HG02610 (cell line): ENCODE measurements around the gene RERE.

ENCODE experiments used
- ATAC-seq: cut with Tn5 transposase; IDR thresholded peaks from one replicate; pipeline ENCODE4 v1.9.1; 2021; ENCODE audit warnings: mild to moderate bottlenecking, moderate library complexity; ENCODE audit not compliant: unreplicated experiment

The RERE gene

DNA sequence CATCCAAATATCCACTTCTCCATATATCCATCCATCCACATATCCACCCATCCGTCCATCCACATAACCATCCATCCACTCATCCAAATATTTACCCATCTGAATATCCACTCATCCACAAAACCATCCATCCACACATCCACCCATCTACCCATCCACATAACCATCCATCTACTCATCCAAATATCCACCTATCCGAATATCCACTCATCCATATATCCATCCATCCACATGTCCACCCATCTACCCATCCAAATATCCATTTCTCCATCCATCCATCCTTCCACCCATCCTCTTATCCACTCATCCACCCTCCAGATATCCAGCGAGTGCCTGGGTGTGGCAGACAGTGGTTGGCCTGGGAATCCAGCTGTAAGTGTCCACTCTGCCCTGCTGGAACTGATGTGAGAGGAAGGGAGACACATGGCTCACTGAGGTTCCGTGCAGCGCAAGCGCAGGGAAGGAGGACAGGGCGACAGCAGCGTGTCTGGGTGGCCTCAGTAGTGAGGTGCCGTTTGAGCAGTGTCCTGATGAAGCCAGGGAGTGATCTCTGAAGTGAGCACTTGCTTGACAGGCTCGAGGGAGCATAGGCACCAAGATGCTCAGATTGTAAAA, 472.4 kb downstream of the RERE start:
- ATAC-seq: no peak

DNA sequence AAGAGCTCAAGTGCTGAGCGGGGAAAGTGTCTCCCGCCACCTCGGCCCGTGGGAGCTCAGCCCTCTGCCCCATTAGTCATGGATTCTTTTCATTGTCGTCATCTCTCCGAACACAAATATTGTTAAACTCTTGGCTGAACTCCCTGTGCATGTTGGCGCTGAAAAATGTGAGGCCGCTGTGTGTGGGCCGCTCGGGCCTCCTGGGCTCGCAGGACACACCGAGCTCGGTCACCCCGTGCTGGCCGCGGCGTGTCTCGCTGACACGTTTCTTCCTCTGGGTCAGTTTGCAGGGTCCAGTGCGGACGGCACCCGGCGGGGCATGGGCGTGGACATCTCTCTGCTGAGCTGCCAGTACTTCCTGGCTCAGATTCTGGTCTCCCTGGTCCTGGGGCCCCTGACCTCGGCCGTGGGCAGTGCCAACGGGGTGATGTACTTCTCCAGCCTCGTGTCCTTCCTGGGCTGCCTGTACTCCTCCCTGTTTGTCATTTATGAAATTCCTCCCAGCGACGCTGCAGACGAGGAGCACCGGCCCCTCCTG, 473.9 kb downstream of the RERE start:
- ATAC-seq: no peak

DNA sequence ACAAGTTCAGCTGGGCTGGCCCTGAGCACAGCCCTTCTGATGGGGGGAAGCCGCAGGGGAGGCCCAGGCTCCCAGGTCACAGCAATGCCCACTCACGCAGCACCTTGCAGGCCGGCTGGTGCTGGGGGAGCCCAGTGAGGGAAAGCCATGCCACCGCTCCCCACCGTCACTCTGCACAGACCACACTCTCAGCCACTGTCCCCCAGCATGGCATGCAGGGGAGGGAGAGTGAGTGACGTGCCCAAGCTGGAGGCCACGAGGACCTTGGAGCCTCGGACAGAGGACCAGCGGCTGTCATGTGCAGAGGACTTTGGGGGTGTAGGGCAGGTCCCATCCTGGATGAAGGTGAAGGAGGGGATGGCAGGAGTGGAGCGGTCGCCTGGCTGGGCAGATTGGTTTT, 474.4 kb downstream of the RERE start:
- ATAC-seq: no peak

DNA sequence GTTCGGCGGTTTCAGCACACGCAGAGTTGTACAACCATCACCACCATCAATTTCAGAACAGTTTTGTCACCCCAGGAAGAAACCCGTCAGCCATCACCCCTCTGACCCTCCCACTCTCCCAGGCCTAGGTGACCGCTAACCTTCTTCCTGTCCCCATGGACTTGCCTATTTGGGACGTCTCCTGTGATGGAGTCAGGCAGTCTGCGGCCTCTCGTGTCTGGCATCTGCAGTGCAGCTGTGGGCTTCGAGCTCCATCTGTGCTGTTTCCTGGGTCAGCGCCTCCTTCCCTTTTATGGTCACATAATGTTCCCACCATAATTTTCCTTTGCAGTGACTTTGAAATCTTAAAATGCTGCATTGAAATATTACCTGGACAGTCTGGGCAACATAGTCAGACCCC, 475.1 kb downstream of the RERE start:
- ATAC-seq: no peak

DNA sequence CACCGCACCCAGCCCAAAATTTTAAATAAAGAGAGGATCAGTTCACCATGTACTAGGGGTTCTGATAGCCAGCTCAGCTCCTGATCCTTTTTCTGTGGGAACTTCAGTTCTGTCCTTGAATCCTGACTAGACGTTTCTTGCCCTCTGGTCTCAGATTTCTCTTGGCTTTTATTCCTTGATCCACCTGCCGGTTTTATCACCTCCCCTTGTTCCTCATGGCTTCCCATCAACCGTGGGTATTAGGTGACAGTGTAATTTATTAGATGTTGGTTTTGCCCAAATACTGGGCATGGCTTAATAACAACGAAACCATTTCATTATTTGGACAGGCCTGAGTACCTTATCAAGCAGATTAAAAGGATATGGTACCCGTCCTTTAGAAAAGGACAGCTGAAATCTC, 477.0 kb downstream of the RERE start:
- no peak for ATAC-seq

DNA sequence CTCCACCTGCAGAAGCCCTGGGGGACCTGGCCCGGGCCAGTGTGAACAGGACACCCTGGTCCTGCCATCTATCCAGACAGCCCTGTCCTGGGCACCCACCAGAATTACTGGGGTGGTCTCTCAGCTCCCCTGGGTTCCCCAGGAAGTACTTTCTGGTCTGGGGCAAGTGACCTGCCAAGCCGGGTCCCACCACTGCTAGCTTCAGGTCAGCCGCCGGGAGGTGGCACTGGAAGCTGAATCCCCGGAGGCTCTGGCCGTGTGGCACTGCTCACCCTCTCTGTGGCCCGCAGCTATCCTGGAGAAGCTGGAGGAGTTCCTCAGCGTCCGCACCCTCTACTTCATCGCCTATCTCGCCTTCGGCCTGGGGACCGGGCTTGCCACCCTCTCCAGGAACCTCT, 478.2 kb downstream of the RERE start:
- ATAC-seq: no peak

DNA sequence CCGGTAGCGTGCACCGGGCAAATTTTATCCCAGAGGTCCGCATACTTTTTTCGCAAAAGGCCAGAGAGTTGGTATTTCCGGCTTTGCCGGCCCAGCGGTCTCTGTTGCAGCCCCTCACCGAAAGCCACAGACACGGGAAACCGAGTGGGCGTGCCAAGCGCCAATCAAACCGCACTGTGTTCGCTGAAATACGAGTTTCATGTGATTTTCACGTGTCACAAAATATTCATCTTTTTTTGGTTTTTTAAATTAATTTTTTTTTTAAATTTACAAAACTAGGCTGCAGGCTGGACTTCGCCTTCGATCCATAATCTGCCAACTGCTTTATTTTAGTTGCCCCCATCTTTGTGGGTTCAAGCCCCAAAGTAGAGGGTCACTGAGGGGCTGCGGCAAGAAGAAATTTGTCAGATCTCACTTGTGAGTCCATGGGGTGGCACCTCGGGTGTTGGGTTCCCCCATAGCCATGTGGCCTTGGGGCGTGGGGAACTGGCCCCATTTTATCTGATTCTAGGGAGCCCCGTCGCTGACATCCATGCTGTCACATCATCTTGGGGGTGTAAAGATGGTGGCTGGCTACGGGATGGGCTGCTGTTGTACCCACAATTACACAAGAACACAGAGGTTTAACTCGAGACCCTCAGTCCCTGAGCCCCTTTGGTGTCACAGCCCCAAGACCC, 478.8 kb downstream of the RERE start:
- ATAC-seq: no peak

DNA sequence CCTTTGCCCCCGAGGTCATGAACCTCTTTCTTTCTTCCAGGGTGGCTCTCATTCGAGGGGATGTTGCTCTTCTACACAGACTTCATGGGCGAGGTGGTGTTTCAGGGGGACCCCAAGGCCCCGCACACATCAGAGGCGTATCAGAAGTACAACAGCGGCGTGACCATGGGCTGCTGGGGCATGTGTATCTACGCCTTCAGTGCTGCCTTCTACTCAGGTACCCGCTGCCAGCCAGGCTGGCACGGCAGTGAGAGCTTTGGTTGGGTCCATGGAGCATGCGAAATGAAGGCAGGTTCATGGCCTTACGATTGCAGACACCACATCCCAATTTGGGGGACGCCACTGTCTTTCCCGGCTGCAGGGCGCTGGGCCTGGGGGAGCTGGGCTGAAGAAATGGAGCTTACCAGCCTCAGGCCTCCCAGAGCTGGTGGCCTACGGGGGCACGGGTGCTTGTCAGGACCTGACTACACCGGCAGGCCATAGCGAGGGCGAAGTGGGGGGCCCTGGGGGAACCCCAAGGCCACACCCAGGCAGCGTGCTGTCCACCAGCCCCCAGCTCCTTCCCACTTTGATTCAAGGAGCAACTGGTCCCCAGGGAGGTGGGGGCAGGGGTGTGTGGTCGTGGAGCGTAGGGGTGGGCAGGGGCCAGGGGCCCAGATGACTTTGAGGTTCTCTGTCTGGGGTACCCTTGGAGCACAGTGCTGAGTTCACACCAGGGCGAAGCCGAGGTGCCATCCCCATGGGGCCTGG, 479.5 kb downstream of the RERE start:
- ATAC-seq: no peak

DNA sequence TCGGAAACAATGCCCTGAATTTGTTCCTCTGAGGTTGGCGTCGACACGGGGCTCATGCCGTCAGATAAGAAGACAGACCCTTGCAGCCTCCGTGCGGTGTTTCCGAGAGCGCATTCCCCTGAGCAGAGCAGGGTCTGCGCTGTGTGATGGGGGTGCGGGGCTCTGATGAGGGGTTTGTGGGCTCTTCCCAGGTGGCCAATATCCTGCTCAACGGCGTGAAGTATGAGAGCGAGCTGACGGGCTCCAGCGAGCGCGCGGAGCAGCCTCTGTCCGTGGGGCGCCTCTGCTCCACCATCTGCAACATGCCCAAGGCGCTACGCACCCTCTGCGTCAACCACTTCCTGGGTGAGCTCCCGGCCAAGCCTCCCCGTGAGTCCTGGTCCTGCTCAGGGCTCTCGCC, 482.2 kb downstream of the RERE start:
- no peak for ATAC-seq

DNA sequence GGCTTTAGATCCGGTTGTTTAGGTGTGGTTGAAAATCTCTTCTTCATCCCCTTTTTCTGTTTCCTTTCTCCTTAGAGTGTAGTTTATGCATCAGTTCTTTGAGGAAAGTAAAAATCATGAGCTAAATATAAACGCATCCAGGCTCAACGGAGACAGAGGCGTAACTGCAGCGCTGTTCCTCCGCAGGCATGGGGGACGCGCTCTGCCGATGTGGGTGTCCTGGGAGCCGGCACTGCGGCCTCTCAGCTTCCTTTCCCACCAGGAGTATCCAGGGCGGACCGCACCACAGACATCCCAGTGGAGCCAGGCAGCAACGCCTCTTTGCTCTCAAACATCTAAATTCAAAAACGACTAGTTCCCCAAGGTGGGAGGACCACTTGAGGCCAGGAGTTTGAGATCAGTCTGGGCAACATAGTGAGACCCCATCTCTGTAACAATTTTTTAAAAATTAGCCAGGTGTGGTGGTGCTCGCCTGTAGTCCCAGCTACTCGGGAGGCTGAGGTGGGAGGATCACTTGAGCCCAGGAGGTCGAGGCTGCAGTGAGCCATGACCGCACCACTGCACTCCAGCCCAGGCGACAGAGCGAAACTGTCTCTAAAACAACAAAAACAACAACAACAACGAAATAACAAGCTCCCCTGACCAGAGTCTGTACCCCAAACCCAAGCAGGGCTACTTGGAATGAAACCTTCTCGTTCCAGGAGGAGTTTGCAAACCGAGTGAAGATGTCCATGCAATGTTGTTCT, 483.2 kb downstream of the RERE start:
- no peak for ATAC-seq

DNA sequence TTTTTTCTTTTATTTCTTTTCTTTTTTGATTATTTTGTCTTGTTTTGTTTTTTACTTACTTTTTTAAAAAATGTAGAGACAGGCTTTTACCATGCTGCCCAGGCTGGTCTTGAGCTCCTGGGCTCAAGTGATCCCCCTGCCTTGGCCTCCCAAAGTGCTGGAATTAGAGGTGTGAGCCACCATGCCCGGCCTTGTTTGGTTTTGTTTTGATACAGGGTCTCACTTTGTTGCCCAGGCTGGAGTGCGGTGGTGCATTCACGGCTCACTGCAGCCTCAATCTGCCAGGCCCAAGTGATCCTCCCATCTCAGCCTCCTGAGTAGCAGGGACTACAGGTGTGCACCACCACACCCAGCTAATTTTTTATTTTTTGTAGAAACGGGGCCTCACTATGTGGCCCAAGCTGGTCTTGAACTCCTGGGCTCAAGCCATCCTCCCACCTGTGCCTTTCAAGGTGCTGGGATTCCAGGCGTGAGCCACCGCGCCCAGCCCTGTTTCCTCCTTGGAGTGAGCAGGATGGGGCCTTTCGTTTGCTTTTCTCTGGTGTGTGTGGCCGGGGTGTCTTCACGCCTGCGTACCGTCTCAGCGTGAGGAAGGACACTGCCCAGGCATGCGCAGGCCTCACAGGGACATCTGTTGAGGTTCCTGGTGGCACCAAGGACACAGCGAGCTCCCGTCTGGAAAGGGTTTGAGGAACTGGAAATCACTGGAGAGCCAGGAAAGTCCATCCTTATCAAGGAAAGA, 484.0 kb downstream of the RERE start:
- ATAC-seq: no peak

DNA sequence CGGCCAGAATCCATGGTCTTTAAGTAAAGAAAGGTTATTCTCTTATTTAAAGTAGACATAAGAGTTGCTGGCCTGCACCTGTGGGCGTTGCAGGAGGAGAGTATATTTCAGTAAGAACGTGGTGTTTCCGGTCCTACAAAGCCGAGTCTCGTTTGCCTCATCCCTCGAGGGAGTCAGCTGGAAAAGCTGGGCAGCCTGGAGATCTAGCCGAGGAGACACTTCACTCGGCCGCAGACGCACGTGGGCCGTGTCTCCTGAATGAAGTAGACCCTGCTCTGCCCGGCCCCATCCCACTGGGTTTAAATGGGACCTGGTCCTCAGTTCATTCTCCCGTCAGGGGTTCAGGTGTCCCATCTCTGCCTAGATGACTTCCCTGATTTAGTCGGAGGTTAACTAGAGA, 484.6 kb downstream of the RERE start:
- no peak for ATAC-seq

DNA sequence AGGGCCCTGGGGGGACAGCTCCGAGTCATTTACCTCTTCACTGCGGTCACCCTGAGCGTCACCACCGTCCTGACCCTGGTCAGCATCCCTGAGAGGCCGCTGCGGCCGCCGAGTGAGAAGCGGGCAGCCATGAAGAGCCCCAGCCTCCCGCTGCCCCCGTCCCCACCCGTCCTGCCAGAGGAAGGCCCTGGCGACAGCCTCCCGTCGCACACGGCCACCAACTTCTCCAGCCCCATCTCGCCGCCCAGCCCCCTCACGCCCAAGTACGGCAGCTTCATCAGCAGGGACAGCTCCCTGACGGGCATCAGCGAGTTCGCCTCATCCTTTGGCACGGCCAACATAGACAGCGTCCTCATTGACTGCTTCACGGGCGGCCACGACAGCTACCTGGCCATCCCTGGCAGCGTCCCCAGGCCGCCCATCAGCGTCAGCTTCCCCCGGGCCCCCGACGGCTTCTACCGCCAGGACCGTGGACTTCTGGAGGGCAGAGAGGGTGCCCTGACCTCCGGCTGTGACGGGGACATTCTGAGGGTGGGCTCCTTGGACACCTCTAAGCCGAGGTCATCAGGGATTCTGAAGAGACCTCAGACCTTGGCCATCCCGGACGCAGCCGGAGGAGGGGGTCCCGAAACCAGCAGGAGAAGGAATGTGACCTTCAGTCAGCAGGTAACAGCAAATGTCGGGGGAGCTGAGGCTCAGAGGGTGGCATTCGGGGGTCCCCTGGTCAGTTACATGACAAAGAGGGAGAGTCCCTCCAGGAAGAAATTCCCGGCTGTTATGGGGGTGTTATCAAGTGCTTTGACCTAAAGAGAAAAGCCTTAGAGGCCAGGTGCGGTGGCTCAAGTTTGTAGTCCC, 486.9 kb downstream of the RERE start:
- ATAC-seq: no peak

DNA sequence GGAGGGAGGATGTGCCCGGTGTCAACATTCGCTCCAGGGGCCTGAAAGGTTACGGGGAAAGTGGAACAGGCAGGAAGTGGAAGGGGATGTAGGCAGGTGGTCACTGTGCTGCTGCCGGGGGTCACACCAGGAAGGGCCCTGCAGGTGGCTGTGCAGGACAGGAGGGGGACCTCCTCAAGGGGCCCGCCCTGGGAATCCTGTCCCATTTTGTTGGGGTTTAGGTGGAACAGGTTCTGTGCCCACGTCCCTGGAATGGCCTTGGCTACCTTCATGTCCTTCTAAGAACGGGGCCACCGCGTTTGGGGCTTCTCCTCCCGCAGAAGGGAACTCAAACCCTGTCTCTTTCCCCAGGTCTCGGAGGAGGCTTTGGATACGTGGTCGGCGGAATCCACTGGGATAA, 487.6 kb downstream of the RERE start:
- ATAC-seq: no peak

DNA sequence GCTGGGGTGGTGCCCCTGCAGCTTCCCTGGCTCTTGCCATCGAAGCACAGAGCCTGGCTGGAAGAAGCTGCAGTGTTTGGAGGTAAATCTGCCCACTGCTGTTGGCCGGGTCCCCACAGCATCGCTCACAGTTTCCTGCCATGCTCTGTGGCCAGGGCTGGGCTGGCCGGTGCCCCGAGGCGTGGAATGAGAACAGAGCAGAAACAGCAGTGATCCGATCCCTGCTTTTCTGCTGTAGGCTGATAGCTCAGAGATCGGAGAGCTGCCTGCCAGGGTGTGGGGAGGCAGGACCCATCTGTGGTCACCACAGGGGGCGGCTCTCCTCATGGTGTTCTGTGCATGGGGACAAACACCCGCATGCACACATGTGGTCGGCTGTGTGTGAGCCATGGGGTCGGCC, 488.0 kb downstream of the RERE start:
- no peak for ATAC-seq

DNA sequence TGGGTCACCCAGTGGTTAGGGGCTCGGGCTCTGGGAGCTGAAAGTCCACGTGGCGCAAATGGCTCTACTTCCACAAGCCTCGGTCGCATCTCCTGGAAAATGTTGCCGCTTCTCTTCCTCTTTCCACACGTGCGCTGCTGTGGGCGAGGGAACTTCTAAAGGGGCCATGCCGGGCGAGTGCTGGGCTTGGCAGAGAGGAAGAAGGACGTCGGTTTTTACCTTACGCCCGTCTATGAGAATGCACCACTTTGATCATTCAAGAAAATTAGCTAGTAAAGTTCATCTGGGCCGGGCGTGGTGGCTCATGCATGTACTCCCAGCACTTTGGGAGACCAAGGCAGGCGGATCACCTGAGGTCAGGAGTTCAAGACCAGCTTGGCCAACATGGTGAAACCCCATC, 489.2 kb downstream of the RERE start:
- no peak for ATAC-seq

DNA sequence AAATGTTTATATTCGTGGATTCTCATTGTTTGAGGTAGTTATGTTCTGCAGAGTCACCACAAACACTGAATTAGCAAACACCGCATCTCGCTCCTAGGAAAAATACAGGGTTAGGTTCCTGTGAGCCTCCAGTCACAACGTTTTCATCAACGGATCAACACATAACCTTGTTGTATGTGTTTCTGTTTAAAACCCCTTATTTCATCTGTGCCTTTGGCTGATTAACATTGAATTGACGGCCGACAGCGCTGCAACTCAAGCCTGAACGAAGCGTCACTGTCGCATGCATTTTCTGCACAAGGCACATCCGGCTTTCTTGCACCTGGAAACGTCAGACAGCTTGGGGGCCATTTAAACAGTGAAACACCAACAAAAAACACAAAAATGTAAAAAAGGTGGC, 491.2 kb downstream of the RERE start:
- no peak for ATAC-seq

DNA sequence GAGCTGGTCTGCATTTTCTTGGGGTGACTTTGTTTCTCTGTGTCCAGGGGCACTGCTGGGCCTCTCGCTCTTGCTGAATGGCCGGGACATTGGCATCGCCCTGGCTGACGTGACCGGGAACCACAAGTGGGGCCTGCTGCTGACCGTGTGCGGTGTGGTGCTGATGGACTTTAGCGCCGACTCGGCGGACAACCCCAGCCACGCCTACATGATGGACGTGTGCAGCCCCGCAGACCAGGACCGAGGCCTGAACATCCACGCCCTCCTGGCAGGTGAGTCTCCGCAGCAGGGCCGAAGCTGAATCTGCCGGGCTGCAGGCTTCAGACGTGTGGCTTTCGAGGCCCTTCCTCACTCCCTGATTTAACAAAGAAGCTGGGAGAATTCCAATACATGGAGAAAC, 491.7 kb downstream of the RERE start:
- no peak for ATAC-seq

DNA sequence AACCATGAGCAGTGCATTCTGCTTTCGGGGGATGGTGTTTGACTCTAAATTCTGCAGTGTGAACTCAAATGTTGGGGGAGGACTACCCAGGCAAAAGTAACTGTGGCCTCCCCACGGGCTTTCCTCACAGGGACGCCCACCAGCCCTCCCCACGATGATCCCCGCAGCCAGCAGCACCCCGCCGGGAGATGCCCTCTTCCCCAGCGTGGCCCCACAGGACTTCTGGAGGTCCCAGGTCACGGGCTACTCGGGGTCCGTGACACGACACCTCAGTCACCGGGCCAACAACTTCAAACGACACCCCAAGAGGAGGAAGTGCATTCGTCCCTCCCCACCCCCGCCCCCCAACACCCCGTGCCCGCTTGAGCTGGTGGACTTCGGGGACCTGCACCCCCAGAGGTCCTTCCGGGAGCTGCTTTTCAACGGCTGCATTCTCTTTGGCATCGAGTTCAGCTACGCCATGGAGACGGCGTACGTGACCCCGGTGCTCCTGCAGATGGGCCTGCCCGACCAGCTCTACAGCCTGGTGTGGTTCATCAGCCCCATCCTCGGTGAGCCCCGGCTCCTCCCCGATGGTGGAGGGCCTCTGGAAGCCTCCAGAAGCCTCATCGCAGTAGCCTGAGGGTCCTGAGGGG, 493.1 kb downstream of the RERE start:
- ATAC-seq: no peak
